ENCODE results near the gene EXOC4. TPM values are rescaled to one million over a fixed set of nuclear protein-coding genes. Genes with fewer than 3 reads are reported as not detected.

The EXOC4 gene
- total and polyA plus RNA-seq, 2 of the 13 experiments (the other 11 are each of a cell fraction or from before 2014, with no cell fraction given) = 22.5 to 39.0 TPM

GRCh38 chr7:133365917-133366316 is 113.0 kb downstream of the EXOC4 start:
- ChIA-PET POLR2A (no interaction called here), CTCF (ENCODE audit: low intra/inter-chr PET ratio, low total read pairs) (no interaction called here)
- Histone ChIP-seq H3K9ac (ENCODE audit: insufficient read depth, low read depth, low read length) (no peak overlapping the region), H4K20me1 (ENCODE audit: insufficient read depth, low read length) (no peaks in the 10 kb centered on the region), H3K4me3 (replicated peaks in 1 of 3; ENCODE audit: insufficient read depth in 1 of 3, low read depth in 2 of 3, low read length in 3 of 3) (no peak overlapping the region), H2AFZ (ENCODE audit: low read length) (no peak overlapping the region), H3K4me2 (ENCODE audit: low read depth, low read length) (no peak overlapping the region), H3K4me1 (ENCODE audit: insufficient read depth, low read length) (no peaks in the 10 kb centered on the region), H3K27me3 (ENCODE audit: control insufficient read depth in 1 of 2, insufficient read depth in 2 of 2, low read length in 2 of 2) (no peaks in the 10 kb centered on the region), H3K9me3 (ENCODE audit: low read length) (no peaks in the 10 kb centered on the region), H3K79me2 (ENCODE audit: insufficient read depth, low read length) (no peaks in the 10 kb centered on the region), H3K27ac (ENCODE audit: extremely low read length, insufficient read depth, low read length) (no peak overlapping the region), H3K36me3 (replicated peaks in 1 of 2; ENCODE audit: control insufficient read depth in 1 of 2, insufficient read depth in 2 of 2, low read length in 2 of 2) (no peaks in the 10 kb centered on the region)
- BruUV-seq (replicated peaks) = no TSS peak
- WGBS (ENCODE audit: low lambda C conversion rate) = 90% methylated on average over 3 of the region's 3 CpGs
- in situ Hi-C loops (cut with HindIII; ENCODE audit: extremely low pct_ligation_motif_present, low pct_unique_long_range_greater_than_20kb) (no loop called here), intact Hi-C loops (cut with micrococcal nuclease; ENCODE audit: unreplicated experiment) (no loop called here)
- no peak for DNase-seq (ENCODE audit: low spot score)
- no peak for ATAC-seq
- FAIRE-seq = no peak
- no peak for TF ChIP-seq NCOA2 (CRISPR knock-in tag; IDR thresholded peaks at IDR 0.05)
- TF ChIP-seq SIX1 (CRISPR knock-in tag; IDR thresholded peaks at IDR 0.05; ENCODE audit: borderline replicate concordance) = no peak
- no peak for TF ChIP-seq ZNF549 (CRISPR knock-in tag; IDR thresholded peaks at IDR 0.05)

GRCh38 chr7:133367561-133367960 is 114.7 kb downstream of the EXOC4 start:
- WGBS (ENCODE audit: low lambda C conversion rate) = 92% methylated on average over 3 of the region's 3 CpGs
- Histone ChIP-seq H3K4me3 (replicated peaks in 1 of 3; ENCODE audit: insufficient read depth in 1 of 3, low read depth in 2 of 3, low read length in 3 of 3) (no peak overlapping the region), H3K4me2 (ENCODE audit: low read depth, low read length) (no peak overlapping the region), H3K9me3 (ENCODE audit: low read length) (no peaks in the 10 kb centered on the region), H4K20me1 (ENCODE audit: insufficient read depth, low read length) (no peaks in the 10 kb centered on the region), H3K79me2 (ENCODE audit: insufficient read depth, low read length) (no peaks in the 10 kb centered on the region), H2AFZ (ENCODE audit: low read length) (no peak overlapping the region), H3K9ac (ENCODE audit: insufficient read depth, low read depth, low read length) (no peak overlapping the region), H3K36me3 (replicated peaks in 1 of 2; ENCODE audit: control insufficient read depth in 1 of 2, insufficient read depth in 2 of 2, low read length in 2 of 2) (no peaks in the 10 kb centered on the region), H3K4me1 (ENCODE audit: insufficient read depth, low read length) (no peaks in the 10 kb centered on the region), H3K27ac (ENCODE audit: extremely low read length, insufficient read depth, low read length) (no peak overlapping the region), H3K27me3 (ENCODE audit: control insufficient read depth in 1 of 2, insufficient read depth in 2 of 2, low read length in 2 of 2) (no peaks in the 10 kb centered on the region)
- BruUV-seq (replicated peaks) = no TSS peak
- DNase-seq (ENCODE audit: low spot score) = no peak
- POLR2A ChIA-PET = no interaction called here
- CTCF ChIA-PET (ENCODE audit: low intra/inter-chr PET ratio, low total read pairs) = no interaction called here
- FAIRE-seq = no peak
- no peak for ATAC-seq
- in situ Hi-C loops (cut with HindIII; ENCODE audit: extremely low pct_ligation_motif_present, low pct_unique_long_range_greater_than_20kb) (no loop called here), intact Hi-C loops (cut with micrococcal nuclease; ENCODE audit: unreplicated experiment) (no loop called here)
- TF ChIP-seq HNRNPK (IDR thresholded peaks at IDR 0.05; ENCODE audit: low read depth, low read length, poor library complexity, severe bottlenecking) = no peak
- no peak for TF ChIP-seq MED8 (CRISPR knock-in tag; IDR thresholded peaks at IDR 0.05; ENCODE audit: insufficient replicate concordance)
- TF ChIP-seq HOMEZ (CRISPR knock-in tag; IDR thresholded peaks at IDR 0.05; ENCODE audit: low read depth) = no peak
- TF ChIP-seq ELF3 (CRISPR knock-in tag; IDR thresholded peaks at IDR 0.05) = no peak
- TF ChIP-seq FOXP4 (CRISPR knock-in tag; IDR thresholded peaks at IDR 0.05) = no peak
- TF ChIP-seq MLXIP (CRISPR knock-in tag; IDR thresholded peaks at IDR 0.05; ENCODE audit: borderline replicate concordance) = no peak
- TF ChIP-seq ZSCAN12 (CRISPR knock-in tag; IDR thresholded peaks at IDR 0.05) = no peak
- TF ChIP-seq ZNF773 (CRISPR knock-in tag; IDR thresholded peaks at IDR 0.05; ENCODE audit: borderline replicate concordance) = no peak
- TF ChIP-seq KLF9 (CRISPR knock-in tag; IDR thresholded peaks at IDR 0.05; ENCODE audit: low read depth) = no peak
- TF ChIP-seq KMT2A (CRISPR knock-in tag; IDR thresholded peaks at IDR 0.05) = no peak
- no peak for TF ChIP-seq RFX5 (IDR thresholded peaks at IDR 0.05; ENCODE audit: low read depth, low read length)

Data from HepG2 (cell line).